ENCODE data around the gene RNF115.

RNF115 gene

DNA sequence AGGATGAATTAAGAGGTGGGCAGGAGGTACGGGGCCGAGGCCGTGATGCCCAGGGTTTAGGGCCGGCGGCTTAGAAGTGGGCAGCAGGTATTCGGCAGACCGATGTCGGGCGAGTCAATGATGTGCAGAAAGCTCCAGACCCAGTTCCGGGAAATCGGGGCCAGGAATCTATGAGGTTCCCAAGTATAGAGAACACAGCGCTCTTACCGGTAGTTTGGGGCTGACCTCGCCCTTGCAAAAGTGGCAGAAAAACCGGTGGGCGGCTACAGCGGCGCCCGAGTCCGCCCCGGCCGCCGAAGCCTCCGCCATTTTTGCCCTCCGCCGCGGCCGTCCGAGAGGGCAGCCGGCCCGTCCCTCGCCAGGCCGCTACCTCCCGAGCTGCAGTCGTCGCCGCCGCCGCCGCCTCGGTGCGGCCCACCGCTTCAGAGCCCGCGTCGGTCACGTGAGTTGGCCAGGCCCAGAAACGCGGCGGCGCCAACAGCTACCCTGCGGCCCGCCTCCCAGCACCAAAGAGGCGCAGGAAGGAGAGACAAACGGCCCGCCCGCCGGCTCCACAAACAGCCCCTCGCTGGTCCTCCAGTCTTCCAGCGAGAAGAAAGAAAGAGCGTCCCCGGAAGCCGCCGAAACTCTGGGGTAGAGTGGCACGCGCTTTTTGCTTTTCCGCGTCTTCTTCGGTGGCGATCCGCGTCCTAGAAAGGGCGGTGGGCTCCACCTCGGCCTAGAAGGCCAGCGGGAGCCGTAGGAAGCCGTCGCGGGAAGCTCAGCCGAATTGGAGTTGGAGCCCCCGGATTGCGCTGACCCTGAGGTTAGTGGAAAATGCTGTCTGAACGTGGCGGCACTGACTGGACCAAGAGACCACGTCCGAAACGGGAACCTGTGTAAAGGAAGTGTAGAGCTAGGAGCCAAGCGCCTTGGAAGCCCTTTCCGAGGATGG lies at the start of gene RNF115, which contains the start of gene POLR3C:
Gene RNF115 (minus strand): TSS at position 531 of the 934 bp plus-strand sequence. CDS start 222 bp downstream, at position 309.
Gene POLR3C (plus strand): TSS at position 636 of the 934 bp plus-strand sequence. CDS start 1,577 bp downstream, outside the sequence.
- Histone ChIP-seq H3K4me1 (ENCODE audit: control insufficient read depth, insufficient read depth, low read length) (peaks cover 8% of the 10 kb centered on the region), H3K36me3 (ENCODE audit: control insufficient read depth, insufficient read depth, low read length, severe bottlenecking) (peaks cover 26% of the 10 kb centered on the region), H3K27me3 (replicated peaks; ENCODE audit: control insufficient read depth, insufficient read depth, low read length) (no peaks in the 10 kb centered on the region), H3K4me3 (ENCODE audit: low read length) (peak within 1 kb of the TSS; percentile 98), H3K9me3 (ENCODE audit: control insufficient read depth, low read length) (no peaks in the 10 kb centered on the region), H3K9ac (ENCODE audit: low read length) (peak within 1 kb of the TSS; percentile 98)
- peak; percentile 97 for DNase-seq (ENCODE audit: low read depth)

DNA sequence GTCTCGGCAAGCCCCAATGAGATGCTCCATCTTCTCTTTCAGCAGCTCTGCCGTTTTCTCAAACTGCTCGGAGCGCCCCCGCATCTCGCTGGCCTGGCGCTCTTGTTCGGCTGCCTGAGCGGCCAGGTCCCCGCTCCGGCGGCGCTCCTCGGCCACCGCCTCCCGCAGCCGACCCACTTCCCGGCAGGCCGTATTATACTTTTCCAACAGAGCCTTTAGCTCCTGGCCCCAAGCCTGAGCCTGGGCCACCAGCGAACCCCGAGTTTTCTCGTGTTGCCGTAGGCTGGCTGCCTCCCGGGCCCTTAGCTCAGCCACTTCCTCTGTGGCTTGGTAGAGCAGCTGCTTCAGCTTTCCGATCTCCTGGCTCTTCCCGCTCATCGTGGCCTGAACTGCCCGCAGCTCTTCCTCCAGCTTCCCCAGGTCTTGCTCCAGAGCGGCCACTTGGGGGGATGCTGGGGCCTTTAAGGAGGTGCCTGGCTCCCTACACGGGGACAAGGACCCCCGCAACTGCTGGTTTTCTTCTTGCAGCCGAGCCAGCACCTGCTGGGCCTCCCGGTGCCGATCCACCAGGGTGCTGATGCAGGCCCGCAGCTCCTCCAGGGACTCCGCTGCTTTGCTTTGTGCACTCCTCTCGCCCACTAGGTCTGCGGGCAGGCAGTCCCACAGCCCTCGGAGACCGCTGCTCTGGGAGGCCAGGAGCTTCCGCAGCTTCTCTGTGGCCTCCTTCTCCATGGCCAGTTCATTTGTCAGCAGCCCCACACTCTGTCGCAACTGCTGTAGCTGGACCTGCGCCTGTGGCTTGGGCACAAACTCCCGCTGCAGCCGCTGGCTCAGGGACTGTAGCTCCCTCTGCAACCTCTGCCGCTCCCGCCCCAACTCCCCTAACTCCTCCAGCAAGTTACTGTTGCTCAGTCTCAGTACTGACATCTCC lies 48.4 kb upstream of the RNF115 start:
- peak; percentile 39 for DNase-seq (ENCODE audit: low read depth)

DNA sequence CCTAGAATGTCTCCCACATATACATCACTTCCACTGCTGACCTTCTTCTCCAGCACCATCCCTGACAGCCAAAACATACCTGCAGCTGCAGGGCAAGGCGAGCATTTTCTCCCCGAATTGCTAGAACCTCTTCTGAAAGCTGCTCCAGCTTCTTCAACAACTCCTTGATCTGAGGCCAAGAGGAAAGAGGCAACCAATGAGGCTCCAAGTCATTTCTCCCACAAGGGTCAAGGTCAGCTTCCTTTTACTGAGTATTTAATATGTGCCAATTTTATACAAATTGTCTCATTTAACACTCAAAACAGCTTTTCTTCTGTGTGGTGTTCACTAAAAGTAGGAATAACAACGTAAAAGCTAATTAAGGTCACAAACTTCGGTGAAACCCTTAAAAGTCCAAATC lies 44.3 kb upstream of the RNF115 start:
- no peaks in the 10 kb centered on the region for H3K9me3 ChIP-seq (ENCODE audit: control insufficient read depth, low read length)
- no peak overlapping the region for H3K9ac ChIP-seq (ENCODE audit: low read length)
- DNase-seq (ENCODE audit: low read depth): no peak
- H3K4me3 ChIP-seq (ENCODE audit: low read length): no peak overlapping the region
- H3K4me1 ChIP-seq (ENCODE audit: control insufficient read depth, insufficient read depth, low read length): peaks cover 28% of the 10 kb centered on the region
- H3K27me3 ChIP-seq (replicated peaks; ENCODE audit: control insufficient read depth, insufficient read depth, low read length): no peaks in the 10 kb centered on the region
- H3K36me3 ChIP-seq (ENCODE audit: control insufficient read depth, insufficient read depth, low read length, severe bottlenecking): peaks cover 19% of the 10 kb centered on the region

More for the DNA sequence above, 48.4 kb upstream of the RNF115 start:
- Histone ChIP-seq H3K9me3 (ENCODE audit: control insufficient read depth, low read length) (no peaks in the 10 kb centered on the region), H3K27me3 (replicated peaks; ENCODE audit: control insufficient read depth, insufficient read depth, low read length) (no peaks in the 10 kb centered on the region), H3K4me1 (ENCODE audit: control insufficient read depth, insufficient read depth, low read length) (peaks cover 24% of the 10 kb centered on the region), H3K9ac (ENCODE audit: low read length) (peak overlapping the region; percentile 86), H3K36me3 (ENCODE audit: control insufficient read depth, insufficient read depth, low read length, severe bottlenecking) (peaks cover 6% of the 10 kb centered on the region), H3K4me3 (ENCODE audit: low read length) (peak overlapping the region; percentile 83)

DNA sequence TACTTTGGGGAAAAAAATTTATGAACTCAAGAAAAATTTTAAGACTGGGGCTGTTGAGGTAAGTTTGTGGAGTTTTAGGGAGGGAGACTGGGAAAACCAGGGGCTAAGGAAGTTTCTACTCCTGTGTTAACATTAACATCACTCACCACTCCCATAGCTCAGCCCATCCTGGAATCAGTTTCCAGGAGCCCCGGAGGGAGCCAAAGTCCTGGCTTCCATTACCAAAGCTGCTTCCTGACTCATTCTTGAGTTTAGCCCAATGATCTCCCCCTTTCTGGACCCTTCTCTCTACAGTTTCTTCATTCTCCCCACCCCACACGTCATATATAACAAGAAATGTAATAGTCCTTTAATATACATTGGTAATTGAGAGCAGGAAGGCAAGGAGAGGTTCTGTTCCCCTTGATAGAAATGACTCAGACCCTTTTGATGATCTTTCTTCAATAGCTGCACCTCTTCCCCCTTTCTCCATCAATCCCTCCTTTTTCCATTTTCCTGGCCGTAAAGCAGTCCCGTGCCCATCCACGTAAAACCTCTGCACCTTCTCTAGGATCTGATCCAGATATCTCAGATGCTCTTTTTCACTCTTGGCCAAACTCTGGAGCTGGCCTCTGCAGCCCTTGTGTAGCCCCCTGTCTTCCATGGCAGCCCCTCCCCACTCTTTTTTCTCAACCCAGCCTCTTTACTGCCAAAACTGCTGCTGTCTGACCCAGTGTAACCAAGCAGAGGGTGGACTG lies 39.6 kb upstream of the RNF115 start:
- H3K9ac ChIP-seq (ENCODE audit: low read length): no peak overlapping the region
- H3K4me3 ChIP-seq (ENCODE audit: low read length): no peak overlapping the region
- H3K9me3 ChIP-seq (ENCODE audit: control insufficient read depth, low read length): no peaks in the 10 kb centered on the region
- no peak for DNase-seq (ENCODE audit: low read depth)
- peaks cover 15% of the 10 kb centered on the region for H3K4me1 ChIP-seq (ENCODE audit: control insufficient read depth, insufficient read depth, low read length)
- H3K36me3 ChIP-seq (ENCODE audit: control insufficient read depth, insufficient read depth, low read length, severe bottlenecking): peaks cover 19% of the 10 kb centered on the region
- H3K27me3 ChIP-seq (replicated peaks; ENCODE audit: control insufficient read depth, insufficient read depth, low read length): no peaks in the 10 kb centered on the region

DNA sequence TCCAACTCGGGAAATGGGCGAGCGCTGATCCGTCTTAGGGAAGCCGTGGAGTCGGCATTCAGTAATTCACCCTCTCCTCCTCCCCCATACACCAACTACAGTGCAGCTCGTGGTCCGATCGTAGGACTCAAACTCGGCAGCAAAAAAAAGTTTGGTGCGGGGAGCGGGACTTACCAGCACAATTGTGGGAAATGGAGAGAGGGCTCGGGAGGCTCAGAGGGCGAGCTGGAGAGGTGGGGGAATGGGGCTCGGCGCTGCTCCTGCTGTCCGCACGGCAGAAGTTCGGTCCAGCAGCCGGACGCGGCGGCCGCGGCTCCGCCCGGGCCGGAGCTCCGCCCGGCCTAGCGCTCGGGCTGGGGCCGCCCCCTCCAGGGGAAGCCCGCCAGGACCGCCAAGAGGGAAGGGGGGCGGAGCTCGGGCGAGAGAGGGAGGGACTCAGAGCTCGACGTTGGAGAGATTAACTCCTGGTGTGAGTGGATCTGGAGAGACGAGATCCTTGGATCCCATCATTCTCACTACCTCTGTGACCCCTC lies 35.7 kb upstream of the RNF115 start:
- H3K9ac ChIP-seq (ENCODE audit: low read length): peak overlapping the region; percentile 97
- no peaks in the 10 kb centered on the region for H3K27me3 ChIP-seq (replicated peaks; ENCODE audit: control insufficient read depth, insufficient read depth, low read length)
- DNase-seq (ENCODE audit: low read depth): peak; percentile 96
- no peaks in the 10 kb centered on the region for H3K9me3 ChIP-seq (ENCODE audit: control insufficient read depth, low read length)
- peak overlapping the region; percentile 97 for H3K4me3 ChIP-seq (ENCODE audit: low read length)
- H3K36me3 ChIP-seq (ENCODE audit: control insufficient read depth, insufficient read depth, low read length, severe bottlenecking): peaks cover 20% of the 10 kb centered on the region
- peaks cover 26% of the 10 kb centered on the region for H3K4me1 ChIP-seq (ENCODE audit: control insufficient read depth, insufficient read depth, low read length)

DNA sequence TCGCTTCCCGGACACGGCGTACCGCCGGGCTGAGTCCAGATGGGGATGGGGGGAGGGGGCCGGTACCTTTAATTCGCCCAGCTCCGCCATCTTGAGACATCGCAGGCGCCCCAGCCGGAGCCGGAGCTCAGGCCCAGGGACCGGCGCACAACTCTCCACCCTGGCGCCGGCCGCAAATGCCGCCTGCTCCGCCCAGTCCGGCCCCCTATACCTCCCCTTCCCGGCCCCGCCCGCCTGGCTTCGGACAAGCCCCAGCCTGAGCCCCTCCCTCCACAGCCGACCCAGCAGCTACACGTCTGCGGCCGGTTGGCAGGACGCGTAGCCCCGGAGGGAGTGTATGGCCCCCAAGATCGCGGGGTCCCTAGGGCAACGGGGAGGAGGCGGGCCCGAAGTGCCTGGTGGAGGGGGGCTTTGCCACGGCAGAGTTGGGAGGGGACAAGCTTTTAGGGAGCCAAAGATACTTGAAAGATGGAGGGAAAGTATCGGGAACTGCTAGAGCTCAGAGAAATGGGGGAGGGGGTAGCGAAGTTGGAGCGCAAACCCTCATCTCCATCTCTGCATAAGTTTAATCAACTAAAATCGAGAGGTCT lies 35.1 kb upstream of the RNF115 start, which contains the start of gene PIAS3:
Gene PIAS3 (minus strand): TSS at position 181 of the 590 bp plus-strand sequence. CDS start 91 bp downstream, at position 90.
- H3K27me3 ChIP-seq (replicated peaks; ENCODE audit: control insufficient read depth, insufficient read depth, low read length): no peaks in the 10 kb centered on the region
- peak within 1 kb of the TSS; percentile 97 for H3K4me3 ChIP-seq (ENCODE audit: low read length)
- peak within 1 kb of the TSS; percentile 97 for H3K9ac ChIP-seq (ENCODE audit: low read length)
- peak; percentile 99 for DNase-seq (ENCODE audit: low read depth)
- H3K9me3 ChIP-seq (ENCODE audit: control insufficient read depth, low read length): no peaks in the 10 kb centered on the region
- H3K36me3 ChIP-seq (ENCODE audit: control insufficient read depth, insufficient read depth, low read length, severe bottlenecking): peaks cover 26% of the 10 kb centered on the region
- peaks cover 26% of the 10 kb centered on the region for H3K4me1 ChIP-seq (ENCODE audit: control insufficient read depth, insufficient read depth, low read length)

DNA sequence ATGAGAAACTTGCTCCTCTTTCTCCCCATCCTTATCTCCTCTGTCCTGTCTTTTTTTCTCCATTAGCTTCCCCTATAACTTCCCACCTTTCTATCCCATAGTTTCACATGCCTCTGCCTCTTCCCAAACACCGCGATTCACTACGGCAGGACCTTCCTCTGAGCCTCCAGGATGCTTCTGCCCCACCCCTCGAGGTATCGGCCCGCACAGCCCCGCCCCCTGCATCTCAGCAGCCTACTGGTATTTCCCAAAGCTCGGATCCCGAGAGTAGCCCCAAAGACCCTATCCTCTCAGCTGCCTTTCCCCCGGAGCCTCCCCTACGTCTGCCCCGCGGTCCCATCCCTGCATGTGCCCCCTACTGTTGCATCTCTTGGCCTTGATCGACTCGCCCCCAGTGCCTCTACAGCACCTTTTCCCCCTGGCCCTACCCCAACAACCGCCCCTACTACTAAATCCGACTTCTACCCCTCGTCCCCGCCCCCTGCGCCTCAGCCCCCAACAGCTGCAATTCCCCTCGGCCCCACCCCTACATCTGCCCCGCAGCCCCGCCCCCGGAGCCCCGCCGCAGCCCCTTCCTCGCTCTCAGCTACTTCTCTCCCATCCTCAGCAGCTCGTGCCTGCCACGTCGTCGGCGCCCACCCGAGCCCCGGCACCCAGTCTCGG lies 34.5 kb upstream of the RNF115 start:
- peak; percentile 62 for DNase-seq (ENCODE audit: low read depth)
- H3K9me3 ChIP-seq (ENCODE audit: control insufficient read depth, low read length): no peaks in the 10 kb centered on the region
- H3K36me3 ChIP-seq (ENCODE audit: control insufficient read depth, insufficient read depth, low read length, severe bottlenecking): peaks cover 32% of the 10 kb centered on the region
- H3K4me1 ChIP-seq (ENCODE audit: control insufficient read depth, insufficient read depth, low read length): peaks cover 23% of the 10 kb centered on the region
- H3K27me3 ChIP-seq (replicated peaks; ENCODE audit: control insufficient read depth, insufficient read depth, low read length): no peaks in the 10 kb centered on the region
- H3K9ac ChIP-seq (ENCODE audit: low read length): peak overlapping the region; percentile 97
- peak overlapping the region; percentile 97 for H3K4me3 ChIP-seq (ENCODE audit: low read length)

DNA sequence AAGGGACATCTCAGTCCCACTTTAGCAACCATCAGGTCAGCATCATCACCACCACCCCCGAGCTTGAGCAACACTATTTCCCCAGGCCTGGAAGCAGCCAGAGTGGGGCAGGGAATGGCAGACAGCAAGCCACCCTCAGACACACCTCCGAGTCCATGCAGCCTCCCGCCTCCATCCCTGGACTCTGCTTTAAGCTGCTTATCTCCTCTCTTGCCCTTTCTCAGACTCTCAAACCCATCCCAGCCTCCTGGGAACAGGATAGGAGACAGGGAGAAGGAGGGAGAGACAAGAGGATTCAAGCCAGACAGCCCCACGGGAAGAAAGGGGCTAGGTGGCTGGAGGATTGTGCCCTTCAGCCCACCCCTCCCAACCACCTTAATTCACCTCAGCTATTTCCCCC lies 33.3 kb upstream of the RNF115 start:
- Histone ChIP-seq H3K36me3 (ENCODE audit: control insufficient read depth, insufficient read depth, low read length, severe bottlenecking) (peaks cover 44% of the 10 kb centered on the region), H3K4me3 (ENCODE audit: low read length) (peak overlapping the region; percentile 97), H3K9me3 (ENCODE audit: control insufficient read depth, low read length) (no peaks in the 10 kb centered on the region), H3K4me1 (ENCODE audit: control insufficient read depth, insufficient read depth, low read length) (peaks cover 19% of the 10 kb centered on the region), H3K27me3 (replicated peaks; ENCODE audit: control insufficient read depth, insufficient read depth, low read length) (no peaks in the 10 kb centered on the region), H3K9ac (ENCODE audit: low read length) (peak overlapping the region; percentile 34)
- no peak for DNase-seq (ENCODE audit: low read depth)

DNA sequence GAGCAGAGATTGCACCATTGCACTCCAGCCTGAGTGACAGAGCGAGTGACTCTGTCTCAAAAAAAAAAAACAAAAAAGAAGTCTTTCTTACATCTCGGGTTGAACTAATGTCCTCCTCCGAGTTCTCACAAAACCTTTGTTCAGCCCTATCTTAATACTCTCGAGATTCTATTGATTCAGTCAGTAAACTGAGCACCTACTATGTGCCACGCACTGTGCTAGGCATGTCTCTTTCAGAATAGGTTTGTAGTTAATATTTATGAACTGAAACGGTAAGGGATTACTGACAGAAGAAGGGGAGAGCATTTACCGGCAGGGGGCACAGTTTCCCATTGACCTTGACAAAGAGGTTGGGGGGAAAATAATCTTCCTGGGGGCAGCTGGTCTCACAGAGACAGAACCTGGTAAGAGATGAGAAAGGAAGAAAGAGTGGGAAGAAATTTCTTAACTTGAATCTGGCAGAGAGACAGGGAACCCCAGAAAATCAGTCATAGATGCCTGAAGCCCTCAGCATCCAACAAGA lies 31.6 kb upstream of the RNF115 start:
- Histone ChIP-seq H3K4me1 (ENCODE audit: control insufficient read depth, insufficient read depth, low read length) (peaks cover 19% of the 10 kb centered on the region), H3K27me3 (replicated peaks; ENCODE audit: control insufficient read depth, insufficient read depth, low read length) (no peaks in the 10 kb centered on the region), H3K9me3 (ENCODE audit: control insufficient read depth, low read length) (no peaks in the 10 kb centered on the region), H3K4me3 (ENCODE audit: low read length) (no peak overlapping the region), H3K36me3 (ENCODE audit: control insufficient read depth, insufficient read depth, low read length, severe bottlenecking) (peaks cover 60% of the 10 kb centered on the region), H3K9ac (ENCODE audit: low read length) (no peak overlapping the region)
- no peak for DNase-seq (ENCODE audit: low read depth)

Measured in adipocyte (in vitro differentiated cells).